ENCODE data around the gene HCK.

Gene HCK

GRCh38 chr20:32052090-32052777 lies at the start of gene HCK:
HCK (plus strand) TSS chr20:32052242.
- DNase-seq (ENCODE audit: low spot score): no peak

- no peak for DNase-seq (ENCODE audit: low spot score)
Observed at GRCh38 chr20:32003325-32003724, 48.7 kb upstream of the HCK start.

GRCh38 chr20:32004963-32005362 lies 47.1 kb upstream of the HCK start:
- no peak for DNase-seq (ENCODE audit: low spot score)

- DNase-seq (ENCODE audit: low spot score): no peak
Observed at GRCh38 chr20:32006053-32006452, 46.0 kb upstream of the HCK start.

- no peak for DNase-seq (ENCODE audit: low spot score)
Observed at GRCh38 chr20:32006841-32007786, 44.9 kb upstream of the HCK start.

GRCh38 chr20:32007787-32008616 lies 44.0 kb upstream of the HCK start:
- DNase-seq (ENCODE audit: low spot score): no peak

GRCh38 chr20:32009564-32009963 lies 42.5 kb upstream of the HCK start:
- DNase-seq (ENCODE audit: low spot score): no peak

- DNase-seq (ENCODE audit: low spot score): no peak
Observed at GRCh38 chr20:32010101-32010500, 41.9 kb upstream of the HCK start, which contains the start of gene CCM2L. CCM2L (plus strand) TSS chr20:32010438; CDS start chr20:32010455, 17 bp downstream.

GRCh38 chr20:32010666-32011065 lies 41.4 kb upstream of the HCK start:
- DNase-seq (ENCODE audit: low spot score): no peak

- DNase-seq (ENCODE audit: low spot score): no peak
Observed at GRCh38 chr20:32012159-32012688, 39.8 kb upstream of the HCK start.

GRCh38 chr20:32013326-32013725 lies 38.7 kb upstream of the HCK start:
- DNase-seq (ENCODE audit: low spot score): no peak

- peak; percentile 78 for DNase-seq (ENCODE audit: low spot score)
Observed at GRCh38 chr20:32017711-32018251, 34.3 kb upstream of the HCK start.

GRCh38 chr20:32018269-32019155 lies 33.5 kb upstream of the HCK start:
- peak; percentile 56 for DNase-seq (ENCODE audit: low spot score)

- DNase-seq (ENCODE audit: low spot score): no peak
Observed at GRCh38 chr20:32019156-32019510, 32.9 kb upstream of the HCK start.

GRCh38 chr20:32019563-32020463 lies 32.2 kb upstream of the HCK start:
- DNase-seq (ENCODE audit: low spot score): no peak

GRCh38 chr20:32021091-32021490 lies 31.0 kb upstream of the HCK start:
- DNase-seq (ENCODE audit: low spot score): no peak

- no peak for DNase-seq (ENCODE audit: low spot score)
Observed at GRCh38 chr20:32024683-32025295, 27.3 kb upstream of the HCK start.

GRCh38 chr20:32027643-32028042 lies 24.4 kb upstream of the HCK start:
- no peak for DNase-seq (ENCODE audit: low spot score)
